OCI-LY1 (cell line): Measurements from ENCODE around the gene TMPRSS11F.

Experiments used
- H2AFZ ChIP-seq: fragments of 200-600 bp; sonication (generic), shearing (Covaris generic); 2 replicates; pipeline ENCODE4 v1.6.0; 2014; ENCODE audit warnings: antibody characterized with exemption, mild to moderate bottlenecking, low read length
- H3F3A ChIP-seq: fragments of 200-600 bp; sonication (generic), shearing (Covaris generic); 2 replicates; pipeline ENCODE4 v1.6.0; 2014; ENCODE audit warnings: mild to moderate bottlenecking, antibody characterized with exemption, low read length, moderate library complexity; ENCODE audit not compliant: insufficient read depth
- H3K27ac ChIP-seq: fragments of 200-600 bp; sonication (generic); 2 replicates; pipeline ENCODE4 v1.5.1; 2014; ENCODE audit warnings: low read length, mixed run types, mild to moderate bottlenecking, low read depth; ENCODE audit not compliant: poor library complexity, severe bottlenecking
- H3K27me3 ChIP-seq: fragments of 200-600 bp; sonication (generic); 2 replicates; pipeline ENCODE4 v1.6.0; 2014; ENCODE audit warnings: antibody characterized with exemption, mild to moderate bottlenecking, low read length, moderate library complexity; ENCODE audit not compliant: insufficient read depth
- H3K36me3 ChIP-seq: fragments of 200-600 bp; sonication (generic); 2 replicates; pipeline ENCODE4 v1.6.1; 2014; ENCODE audit warnings: mild to moderate bottlenecking, antibody characterized with exemption, low read length, moderate library complexity, mixed read lengths; ENCODE audit not compliant: insufficient read depth
- H3K4me1 ChIP-seq: fragments of 200-600 bp; sonication (generic); 2 replicates; pipeline ENCODE4 v1.5.1; 2014; ENCODE audit warnings: mild to moderate bottlenecking, low read length, moderate library complexity; ENCODE audit not compliant: insufficient read depth, severe bottlenecking
- H3K4me2 ChIP-seq: fragments of 200-600 bp; sonication (generic), shearing (Covaris generic); 2 replicates; pipeline ENCODE4 v1.6.1; 2014; ENCODE audit warnings: low read length
- H3K4me3 ChIP-seq: fragments of 200-600 bp; sonication (generic); 2 replicates; pipeline ENCODE4 v1.5.1; 2014; ENCODE audit warnings: low read length, low read depth, mild to moderate bottlenecking, mixed read lengths; ENCODE audit not compliant: poor library complexity, severe bottlenecking
- H3K79me2 ChIP-seq: fragments of 200-600 bp; shearing (Covaris generic); 2 replicates; pipeline ENCODE4 v1.6.1; 2016; ENCODE audit warnings: mixed run types, low read length, mixed read lengths; ENCODE audit not compliant: insufficient read depth
- H3K9ac ChIP-seq: fragments of 200-600 bp; sonication (generic), shearing (Covaris generic); 2 replicates; pipeline ENCODE4 v1.6.1; 2014; ENCODE audit warnings: mild to moderate bottlenecking, low read length, mixed read lengths
- H3K9me2 ChIP-seq: fragments of 200-600 bp; sonication (generic), shearing (Covaris generic); 2 replicates; pipeline ENCODE4 v1.6.1; 2014; ENCODE audit warnings: low read depth, mild to moderate bottlenecking, low read length, mixed read lengths
- H3K9me3 ChIP-seq: fragments of 200-600 bp; shearing (Covaris generic); 2 replicates; pipeline ENCODE4 v1.6.1; 2014; ENCODE audit warnings: low read length, mixed read lengths
- H4K20me1 ChIP-seq: fragments of 200-600 bp; sonication (generic), shearing (Covaris generic); 2 replicates; pipeline ENCODE4 v1.6.0; 2016; ENCODE audit warnings: mild to moderate bottlenecking, low read length; ENCODE audit not compliant: insufficient read depth
- EZH2 ChIP-seq: fragments of 200-600 bp; sonication (generic), shearing (Covaris generic); IDR thresholded peaks from 2 replicates; pipeline ENCODE4 v1.8.0; 2017; ENCODE audit warnings: borderline replicate concordance, mixed run types, mild to moderate bottlenecking, antibody characterized with exemption, low read length, moderate library complexity, mixed read lengths
- TF ChIP-seq, protein P1 (sequence below): fragments of 200-600 bp; sonication (generic), shearing (Covaris generic); IDR thresholded peaks from 2 replicates; pipeline ENCODE4 v1.5.1; 2017; ENCODE audit warnings: mild to moderate bottlenecking, antibody characterized with exemption, low read length, moderate library complexity, mixed read lengths

Gene TMPRSS11F

DNA sequence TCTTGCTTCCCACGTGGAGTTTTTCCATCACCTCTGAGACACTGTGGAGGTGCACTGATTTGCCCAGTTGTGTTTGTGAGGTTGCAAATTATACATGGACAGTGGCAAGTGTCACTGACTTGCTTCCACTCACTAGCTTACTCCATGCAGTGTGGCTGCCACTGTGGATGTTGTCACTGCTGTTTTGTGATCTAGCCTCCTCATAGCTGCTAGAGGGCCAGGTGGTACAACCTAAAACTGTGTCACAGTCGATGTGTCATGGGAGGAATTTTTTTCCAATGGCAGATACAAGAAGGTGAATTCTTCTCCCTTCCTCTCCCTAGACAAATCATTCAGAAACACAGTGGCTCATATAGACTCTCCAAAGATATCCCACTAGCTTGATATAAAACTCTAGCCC, 37.5 kb upstream of the TMPRSS11F start:
- H3K27ac ChIP-seq, result no peak overlapping the region
- no peaks in the 10 kb centered on the region for H4K20me1 ChIP-seq
- H3K4me3 ChIP-seq, result no peak overlapping the region
- no peak overlapping the region for H3K4me2 ChIP-seq
- H3K9ac ChIP-seq, result no peak overlapping the region
- H3K27me3 ChIP-seq, result no peaks in the 10 kb centered on the region
- H3F3A ChIP-seq, result no peaks in the 10 kb centered on the region
- no peaks in the 10 kb centered on the region for H3K9me2 ChIP-seq
- H3K4me1 ChIP-seq, result no peaks in the 10 kb centered on the region
- no peaks in the 10 kb centered on the region for H3K79me2 ChIP-seq
- H3K36me3 ChIP-seq, result no peaks in the 10 kb centered on the region
- H3K9me3 ChIP-seq, result no peaks in the 10 kb centered on the region
- no peak overlapping the region for H2AFZ ChIP-seq
- no peak for TF ChIP-seq EZH2
- TF ChIP-seq, protein P1, sequence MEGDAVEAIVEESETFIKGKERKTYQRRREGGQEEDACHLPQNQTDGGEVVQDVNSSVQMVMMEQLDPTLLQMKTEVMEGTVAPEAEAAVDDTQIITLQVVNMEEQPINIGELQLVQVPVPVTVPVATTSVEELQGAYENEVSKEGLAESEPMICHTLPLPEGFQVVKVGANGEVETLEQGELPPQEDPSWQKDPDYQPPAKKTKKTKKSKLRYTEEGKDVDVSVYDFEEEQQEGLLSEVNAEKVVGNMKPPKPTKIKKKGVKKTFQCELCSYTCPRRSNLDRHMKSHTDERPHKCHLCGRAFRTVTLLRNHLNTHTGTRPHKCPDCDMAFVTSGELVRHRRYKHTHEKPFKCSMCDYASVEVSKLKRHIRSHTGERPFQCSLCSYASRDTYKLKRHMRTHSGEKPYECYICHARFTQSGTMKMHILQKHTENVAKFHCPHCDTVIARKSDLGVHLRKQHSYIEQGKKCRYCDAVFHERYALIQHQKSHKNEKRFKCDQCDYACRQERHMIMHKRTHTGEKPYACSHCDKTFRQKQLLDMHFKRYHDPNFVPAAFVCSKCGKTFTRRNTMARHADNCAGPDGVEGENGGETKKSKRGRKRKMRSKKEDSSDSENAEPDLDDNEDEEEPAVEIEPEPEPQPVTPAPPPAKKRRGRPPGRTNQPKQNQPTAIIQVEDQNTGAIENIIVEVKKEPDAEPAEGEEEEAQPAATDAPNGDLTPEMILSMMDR, result no peak

DNA sequence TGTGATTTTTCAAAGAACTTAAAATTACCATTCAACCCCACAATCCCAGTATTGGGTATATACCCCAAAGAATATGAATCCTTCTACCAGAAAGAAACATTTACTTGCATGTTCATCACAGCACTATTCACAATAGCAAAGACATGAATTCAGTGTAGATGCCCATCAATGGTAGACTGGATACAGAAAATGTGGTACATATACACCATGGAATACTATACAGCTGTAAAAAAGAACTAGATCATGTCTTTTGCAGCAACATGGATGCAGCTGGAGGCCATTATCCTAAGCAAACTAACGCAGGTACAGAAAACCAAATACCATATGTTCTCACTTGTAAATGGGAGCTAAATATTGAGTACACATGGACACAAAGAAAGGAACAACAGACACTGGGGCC, 34.1 kb upstream of the TMPRSS11F start:
- Histone ChIP-seq H3K27me3 (no peaks in the 10 kb centered on the region), H3K9me2 (no peaks in the 10 kb centered on the region), H3K9ac (no peak overlapping the region), H3K9me3 (no peaks in the 10 kb centered on the region), H2AFZ (no peak overlapping the region), H3K27ac (no peak overlapping the region), H3K4me3 (no peak overlapping the region), H3K4me2 (no peak overlapping the region), H3K36me3 (no peaks in the 10 kb centered on the region), H3K4me1 (no peaks in the 10 kb centered on the region), H4K20me1 (no peaks in the 10 kb centered on the region), H3K79me2 (no peaks in the 10 kb centered on the region), H3F3A (no peaks in the 10 kb centered on the region)
- TF ChIP-seq, protein P1, result no peak
- TF ChIP-seq EZH2, result no peak

DNA sequence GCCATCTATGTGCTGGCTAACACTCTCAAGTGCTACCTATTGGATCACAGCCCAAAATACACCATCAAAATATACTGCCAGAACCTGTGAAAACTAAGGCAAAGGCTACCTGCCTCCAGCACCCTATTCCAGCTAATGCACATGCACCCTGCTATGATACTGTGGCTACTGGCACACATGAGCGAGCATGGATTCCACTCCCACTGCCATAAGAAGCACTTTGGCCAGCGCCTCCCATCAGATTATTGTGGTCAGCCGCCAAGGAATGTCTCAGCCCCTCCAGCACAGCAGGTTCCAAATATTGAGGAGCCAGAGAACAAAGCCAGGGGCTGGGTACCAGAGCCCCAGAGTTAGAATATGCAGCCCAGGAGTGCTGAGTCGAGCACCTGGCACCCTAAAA, 32.5 kb upstream of the TMPRSS11F start:
- Histone ChIP-seq H2AFZ (no peak overlapping the region), H3K27me3 (no peaks in the 10 kb centered on the region), H3K4me2 (no peak overlapping the region), H3K79me2 (no peaks in the 10 kb centered on the region), H3K9me3 (no peaks in the 10 kb centered on the region), H3K9ac (no peak overlapping the region), H3K4me1 (no peaks in the 10 kb centered on the region), H4K20me1 (no peaks in the 10 kb centered on the region), H3F3A (no peaks in the 10 kb centered on the region), H3K4me3 (no peak overlapping the region), H3K27ac (no peak overlapping the region), H3K36me3 (no peaks in the 10 kb centered on the region), H3K9me2 (no peaks in the 10 kb centered on the region)
- TF ChIP-seq, protein P1, result no peak
- TF ChIP-seq EZH2, result no peak
